HEK293 (cell line): ENCODE measurements around the gene FOXJ2.
A peak's percentile ranks its signal among the peaks of the same experiment; 100 is the strongest.

Experiments used
- CTCF ChIA-PET: fragments of 350-600 bp; formaldehyde crosslinking; extraction: SDS; loops from one replicate; lab custom pipeline; 2021; ENCODE audit warnings: antibody characterized with exemption; lab: Yijun Ruan, JAX
- POLR2A ChIA-PET: fragments of 300-600 bp; formaldehyde crosslinking; extraction: SDS; loops from one replicate; lab custom pipeline; 2020; ENCODE audit warnings: antibody characterized with exemption, inconsistent platforms; lab: Yijun Ruan, JAX
- H3K27ac ChIP-seq: fragments of 200-500 bp; sonication (Bioruptor generic); 2 replicates; pipeline ENCODE4 v1.5.1; 2014; ENCODE audit warnings: low read depth, low read length, control low read depth, inconsistent platforms; ENCODE audit errors: extremely low read depth
- H3K36me3 ChIP-seq, 2 experiments: fragments of 200-500 bp in 1 of 2; sonication (Bioruptor generic) in 1 of 2; 1 replicate in 1 of 2; 2 replicates in 1 of 2; pipeline ENCODE4 v1.5.1; 2014 to 2017; ENCODE audit warnings: inconsistent platforms in 2 of 2, low read length in 2 of 2; ENCODE audit not compliant: control insufficient read depth in 2 of 2, insufficient read depth in 1 of 2
- H3K4me1 ChIP-seq: fragments of 200-500 bp; sonication (Bioruptor generic); 2 replicates; pipeline ENCODE4 v1.5.1; 2014; ENCODE audit warnings: mild to moderate bottlenecking, low read length, inconsistent platforms; ENCODE audit not compliant: control insufficient read depth, insufficient read depth
- H3K4me3 ChIP-seq: 2 replicates; pipeline ENCODE4 v1.5.1; 2011; ENCODE audit warnings: low read depth, mild to moderate bottlenecking, control low read depth, low read length, moderate library complexity
- H3K9me3 ChIP-seq: fragments of 200-500 bp; sonication (Bioruptor generic); 2 replicates; pipeline ENCODE4 v1.5.1; 2014; ENCODE audit warnings: low read depth, low read length, inconsistent platforms; ENCODE audit not compliant: control insufficient read depth, insufficient read depth
- GLIS1 ChIP-seq: fragments of 450-650 bp; formaldehyde crosslinking; IDR thresholded peaks from 2 replicates; pipeline ENCODE4 v1.5.1; 2016; ENCODE audit warnings: missing biosample characterization, missing genetic modification characterization
- GLIS2 ChIP-seq: fragments of 450-650 bp; formaldehyde crosslinking; IDR thresholded peaks from 2 replicates; pipeline ENCODE4 v1.5.1; 2016; ENCODE audit warnings: missing biosample characterization, missing genetic modification characterization
- PRDM1 ChIP-seq: fragments of 450-650 bp; formaldehyde crosslinking; IDR thresholded peaks from 2 replicates; pipeline ENCODE4; 2016; ENCODE audit warnings: missing biosample characterization, missing genetic modification characterization
- ZBTB7A ChIP-seq: fragments of 450-650 bp; formaldehyde crosslinking; IDR thresholded peaks from 2 replicates; pipeline ENCODE4 v1.5.1; 2016; ENCODE audit warnings: low read depth, missing biosample characterization, missing genetic modification characterization
- ZNF184 ChIP-seq: fragments of 450-650 bp; IDR thresholded peaks from 2 replicates; pipeline ENCODE4 v1.5.1; 2018; ENCODE audit warnings: missing biosample characterization, mild to moderate bottlenecking, missing genetic modification characterization
- ZNF266 ChIP-seq: fragments of 450-650 bp; formaldehyde crosslinking; IDR thresholded peaks from 2 replicates; pipeline ENCODE4 v1.5.1; 2016; ENCODE audit warnings: missing biosample characterization, missing genetic modification characterization, low read depth
- ZNF645 ChIP-seq: fragments of 450-650 bp; formaldehyde crosslinking; IDR thresholded peaks from 2 replicates; pipeline ENCODE4; 2016; ENCODE audit warnings: missing biosample characterization, missing genetic modification characterization
- ZNF664 ChIP-seq: fragments of 450-650 bp; formaldehyde crosslinking; IDR thresholded peaks from 2 replicates; pipeline ENCODE4 v1.5.1; 2016; ENCODE audit warnings: missing biosample characterization, missing genetic modification characterization
- ZNF837 ChIP-seq: fragments of 450-650 bp; formaldehyde crosslinking; IDR thresholded peaks from 2 replicates; pipeline ENCODE4 v1.5.1; 2016; ENCODE audit warnings: missing biosample characterization, missing genetic modification characterization
- ZSCAN23 ChIP-seq: fragments of 450-650 bp; formaldehyde crosslinking; IDR thresholded peaks from 2 replicates; pipeline ENCODE4 v1.5.1; 2016; ENCODE audit warnings: missing biosample characterization, missing genetic modification characterization
- TF ChIP-seq, protein P1 (sequence below): fragments of 450-650 bp; formaldehyde crosslinking; IDR thresholded peaks from 2 replicates; pipeline ENCODE4 v1.5.1; 2016; ENCODE audit warnings: missing biosample characterization, missing genetic modification characterization
- TF ChIP-seq, protein P2 (sequence below): fragments of 450-650 bp; formaldehyde crosslinking; IDR thresholded peaks from 2 replicates; pipeline ENCODE4 v1.5.1; 2016; ENCODE audit warnings: missing biosample characterization, missing genetic modification characterization
- TF ChIP-seq, protein P3 (sequence below): fragments of 450-650 bp; formaldehyde crosslinking; IDR thresholded peaks from 2 replicates; pipeline ENCODE4 v1.5.1; 2017; ENCODE audit warnings: missing biosample characterization, mild to moderate bottlenecking, missing genetic modification characterization, moderate library complexity

Gene FOXJ2

DNA sequence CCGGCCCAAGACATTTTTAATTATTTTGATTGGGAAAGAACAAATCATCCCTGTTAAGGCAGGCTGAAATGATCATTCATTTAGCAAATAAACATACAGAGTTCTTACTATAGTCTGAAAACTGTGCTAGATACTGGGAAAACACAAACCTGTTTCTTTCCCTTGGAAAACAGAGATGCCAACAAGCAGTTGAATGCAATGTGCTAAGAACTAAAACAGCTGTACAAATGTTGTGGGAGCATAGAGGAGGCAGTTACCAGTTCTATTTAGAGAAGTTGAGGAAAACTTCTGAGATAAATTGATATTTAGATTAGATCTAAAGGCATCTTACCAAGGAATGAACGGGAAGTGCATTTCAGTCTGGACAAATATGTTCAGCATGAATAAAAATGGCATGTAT, 46.4 kb downstream of the FOXJ2 start:
- TF ChIP-seq, protein P1, sequence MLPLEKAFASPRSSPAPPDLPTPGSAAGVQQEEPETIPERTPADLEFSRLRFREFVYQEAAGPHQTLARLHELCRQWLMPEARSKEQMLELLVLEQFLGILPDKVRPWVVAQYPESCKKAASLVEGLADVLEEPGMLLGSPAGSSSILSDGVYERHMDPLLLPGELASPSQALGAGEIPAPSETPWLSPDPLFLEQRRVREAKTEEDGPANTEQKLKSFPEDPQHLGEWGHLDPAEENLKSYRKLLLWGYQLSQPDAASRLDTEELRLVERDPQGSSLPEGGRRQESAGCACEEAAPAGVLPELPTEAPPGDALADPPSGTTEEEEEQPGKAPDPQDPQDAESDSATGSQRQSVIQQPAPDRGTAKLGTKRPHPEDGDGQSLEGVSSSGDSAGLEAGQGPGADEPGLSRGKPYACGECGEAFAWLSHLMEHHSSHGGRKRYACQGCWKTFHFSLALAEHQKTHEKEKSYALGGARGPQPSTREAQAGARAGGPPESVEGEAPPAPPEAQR (tag by site-specific recombination) = no peak
- TF ChIP-seq ZNF837 (tag by site-specific recombination) (no peak), ZSCAN23 (tag by site-specific recombination) (no peak), ZBTB7A (tag by site-specific recombination) (no peak), ZNF184 (tag by site-specific recombination) (no peak), ZNF645 (tag by site-specific recombination) (no peak)
- TF ChIP-seq, all 188 proteins: peak for 0
- CTCF ChIA-PET = interaction anchor here (0.6 to 5.4 kb wide), 18 partner anchors 9 to 564 kb away, joined by 3 to 92 read pairs (median 6); partner anchors contain the start of genes C3AR1 and SLC2A3
- POLR2A ChIA-PET = interaction anchor here (1.4 kb wide), 1 partner anchor 52 kb away, joined by 6 read pairs; no protein-coding TSS in a partner anchor

DNA sequence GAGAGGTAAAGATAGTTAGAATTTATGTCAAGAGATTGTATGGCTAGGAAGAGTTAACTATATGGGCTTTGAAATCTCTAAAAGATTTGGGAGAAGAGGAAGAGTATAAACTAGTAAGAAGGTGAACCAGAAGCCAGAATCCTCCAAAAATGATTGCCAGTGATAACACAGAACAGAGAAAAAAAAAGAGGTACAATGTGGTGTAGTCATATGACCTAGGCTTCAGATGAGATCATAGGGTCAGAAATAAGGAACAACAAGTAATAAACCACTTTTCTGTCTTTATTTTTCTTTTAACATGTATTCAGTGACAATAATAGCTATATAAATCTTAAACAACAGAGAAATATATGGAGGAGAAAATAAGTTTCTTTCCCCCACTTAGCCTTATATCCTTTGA, 47.6 kb downstream of the FOXJ2 start:
- CTCF ChIA-PET = interaction anchor here (1.5 kb wide), 1 partner anchor 151 kb away, joined by 4 read pairs; no protein-coding TSS in a partner anchor
- TF ChIP-seq, protein P2, sequence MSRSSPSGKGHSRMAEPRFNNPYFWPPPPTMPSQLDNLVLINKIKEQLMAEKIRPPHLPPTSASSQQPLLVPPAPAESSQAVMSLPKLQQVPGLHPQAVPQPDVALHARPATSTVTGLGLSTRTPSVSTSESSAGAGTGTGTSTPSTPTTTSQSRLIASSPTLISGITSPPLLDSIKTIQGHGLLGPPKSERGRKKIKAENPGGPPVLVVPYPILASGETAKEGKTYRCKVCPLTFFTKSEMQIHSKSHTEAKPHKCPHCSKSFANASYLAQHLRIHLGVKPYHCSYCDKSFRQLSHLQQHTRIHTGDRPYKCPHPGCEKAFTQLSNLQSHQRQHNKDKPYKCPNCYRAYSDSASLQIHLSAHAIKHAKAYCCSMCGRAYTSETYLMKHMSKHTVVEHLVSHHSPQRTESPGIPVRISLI = peak; percentile 56
- no peak for TF ChIP-seq ZNF664 (tag by site-specific recombination)
- TF ChIP-seq ZNF645 (tag by site-specific recombination) = no peak
- no peak for TF ChIP-seq ZNF266 (tag by site-specific recombination)
- TF ChIP-seq GLIS1 (tag by site-specific recombination) = no peak
- no peak for TF ChIP-seq GLIS2

More for the DNA sequence above, 46.4 kb downstream of the FOXJ2 start:
- Histone ChIP-seq H3K27ac (no peak overlapping the region), H3K4me1 (peaks cover 14% of the 10 kb centered on the region), H3K36me3 (no peaks in the 10 kb centered on the region), H3K9me3 (no peaks in the 10 kb centered on the region), H3K4me3 (no peak overlapping the region)

GRCh38 chr12:8081251-8081920, 48.9 kb downstream of the FOXJ2 start:
- H3K4me3 ChIP-seq = peak overlapping the region; percentile 97
- ChIA-PET POLR2A (interaction anchor here (0.7 kb wide), 1 partner anchor 117 kb away, joined by 3 read pairs; no protein-coding TSS in a partner anchor), CTCF (interaction anchor here (1.5 kb wide), 1 partner anchor 150 kb away, joined by 4 read pairs; no protein-coding TSS in a partner anchor)
- H3K4me1 ChIP-seq = peaks cover 16% of the 10 kb centered on the region
- peak overlapping the region; percentile 92 for H3K27ac ChIP-seq
- no peaks in the 10 kb centered on the region for H3K9me3 ChIP-seq
- H3K36me3 ChIP-seq = peaks cover 0 to 3% of the 10 kb centered on the region in 2 experiments; a peak in 1 of 3 replicates
- 0 out of 2 replicates have a peak, but pooled peaks have one; percentile 8 for TF ChIP-seq PRDM1 (tag by site-specific recombination)
- TF ChIP-seq, protein P3, sequence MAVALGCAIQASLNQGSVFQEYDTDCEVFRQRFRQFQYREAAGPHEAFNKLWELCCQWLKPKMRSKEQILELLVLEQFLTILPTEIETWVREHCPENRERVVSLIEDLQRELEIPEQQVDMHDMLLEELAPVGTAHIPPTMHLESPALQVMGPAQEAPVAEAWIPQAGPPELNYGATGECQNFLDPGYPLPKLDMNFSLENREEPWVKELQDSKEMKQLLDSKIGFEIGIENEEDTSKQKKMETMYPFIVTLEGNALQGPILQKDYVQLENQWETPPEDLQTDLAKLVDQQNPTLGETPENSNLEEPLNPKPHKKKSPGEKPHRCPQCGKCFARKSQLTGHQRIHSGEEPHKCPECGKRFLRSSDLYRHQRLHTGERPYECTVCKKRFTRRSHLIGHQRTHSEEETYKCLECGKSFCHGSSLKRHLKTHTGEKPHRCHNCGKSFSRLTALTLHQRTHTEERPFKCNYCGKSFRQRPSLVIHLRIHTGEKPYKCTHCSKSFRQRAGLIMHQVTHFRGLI (tag by site-specific recombination) = no peak

More for the DNA sequence above, 47.6 kb downstream of the FOXJ2 start:
- Histone ChIP-seq H3K36me3 (no peaks in the 10 kb centered on the region), H3K4me3 (no peak overlapping the region), H3K27ac (no peak overlapping the region), H3K9me3 (no peaks in the 10 kb centered on the region), H3K4me1 (peaks cover 16% of the 10 kb centered on the region)
- POLR2A ChIA-PET = no interaction called here
